HL-60 (cell line): ENCODE results near the gene SLC8A2.

Experiments
- DNase-seq, 2 experiments: peaks; one replicate each; pipeline ENCODE4 v3.0.0-alpha.2; 2010 to 2020; ENCODE audit warnings: low read depth in 1 of 2, low spot score in 1 of 2
- H3K27ac ChIP-seq: fragments of 250-450 bp; sonication (Bioruptor Pico); replicated peaks from 2 replicates; pipeline ENCODE4 v1.5.1; 2020; ENCODE audit warnings: mild to moderate bottlenecking, moderate library complexity
- H3K27me3 ChIP-seq: fragments of 250-450 bp; sonication (Bioruptor Pico); 2 replicates; pipeline ENCODE4 v1.5.1; 2021; ENCODE audit warnings: mild to moderate bottlenecking, moderate library complexity; ENCODE audit not compliant: insufficient read depth, poor library complexity, severe bottlenecking
- H3K4me3 ChIP-seq: replicated peaks from 2 replicates; pipeline ENCODE4 v1.5.1; 2011; ENCODE audit warnings: mild to moderate bottlenecking, control low read depth, low read length; ENCODE audit not compliant: insufficient read depth
- CTCF ChIP-seq: IDR thresholded peaks from one replicate; pipeline ENCODE4 v1.5.1; 2011; ENCODE audit warnings: low read length, control low read depth, inconsistent platforms; ENCODE audit not compliant: insufficient read depth
- GABPA ChIP-seq: IDR thresholded peaks from 2 replicates; pipeline ENCODE4 v1.6.1; 2012; ENCODE audit warnings: low read depth
- POLR2AphosphoS5 ChIP-seq: IDR thresholded peaks from 2 replicates; pipeline ENCODE4 v1.6.1; 2012; ENCODE audit warnings: low read depth
- REST ChIP-seq: IDR thresholded peaks from 2 replicates; pipeline ENCODE4 v1.6.1; 2012; ENCODE audit warnings: low read depth; ENCODE audit not compliant: insufficient replicate concordance
- SPI1 ChIP-seq: IDR thresholded peaks from 2 replicates; pipeline ENCODE4 v1.6.1; 2012; ENCODE audit warnings: low read depth, mild to moderate bottlenecking, borderline replicate concordance

Gene SLC8A2

GRCh38 chr19:47483200-47483599, 11.5 kb upstream of the SLC8A2 start:
- no peak for TF ChIP-seq GABPA
- TF ChIP-seq POLR2AphosphoS5 = no peak
- TF ChIP-seq REST = no peak
- TF ChIP-seq SPI1 = no peak
- TF ChIP-seq CTCF = no peak
- DNase-seq = no peak
- Histone ChIP-seq H3K27me3 (no peaks in the 10 kb centered on the region), H3K27ac (no peak overlapping the region), H3K4me3 (no peak overlapping the region)

GRCh38 chr19:47481460-47482052, 9.9 kb upstream of the SLC8A2 start:
- no peak for TF ChIP-seq POLR2AphosphoS5
- TF ChIP-seq REST = no peak
- TF ChIP-seq GABPA = no peak
- TF ChIP-seq CTCF = no peak
- no peak for TF ChIP-seq SPI1

GRCh38 chr19:47480658-47481057, 9.0 kb upstream of the SLC8A2 start:
- TF ChIP-seq CTCF = no peak
- Histone ChIP-seq H3K4me3 (no peak overlapping the region), H3K27me3 (no peaks in the 10 kb centered on the region), H3K27ac (no peak overlapping the region)
- no peak for DNase-seq

More at GRCh38 chr19:47481460-47482052, 9.9 kb upstream of the SLC8A2 start:
- DNase-seq = no peak
- H3K4me3 ChIP-seq = no peak overlapping the region
- no peaks in the 10 kb centered on the region for H3K27me3 ChIP-seq
- H3K27ac ChIP-seq = no peak overlapping the region
